Suprapubic skin (tissue), 3 donors: ENCODE results near the gene NUDT3.

ENCODE experiments used
- EP300 ChIP-seq: sonication (generic); formaldehyde crosslinking; IDR thresholded peaks from one replicate; pipeline ENCODE4 v1.6.1; 2017; ENCODE audit warnings: antibody characterized with exemption
- TF ChIP-seq, protein P1 (sequence below), 2 donors: fragments of 200-600 bp in 1 of 2; fragments of 450-650 bp in 1 of 2; sonication (generic) in 1 of 2; IDR thresholded peaks; one replicate each; pipeline ENCODE4 v1.5.1; 2016 to 2019; ENCODE audit warnings: antibody characterized with exemption in 2 of 2, mild to moderate bottlenecking in 1 of 2, moderate library complexity in 1 of 2

DNA sequence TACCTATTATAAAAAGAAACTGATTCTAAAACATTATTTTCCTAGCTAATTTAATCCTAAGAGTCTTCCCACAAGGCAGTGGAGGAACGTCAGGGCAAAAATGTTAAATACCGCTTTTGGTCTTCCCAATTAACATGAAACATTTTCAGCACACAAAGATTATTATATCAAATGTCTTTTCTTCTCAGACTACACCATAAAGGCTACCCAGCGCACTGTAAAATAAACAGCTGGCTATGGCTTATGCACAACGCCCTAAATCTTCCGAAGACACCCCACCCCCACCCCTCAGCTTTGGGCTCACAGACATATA lies 1.0 kb downstream of the NUDT3 start:
- TF ChIP-seq, protein P1, sequence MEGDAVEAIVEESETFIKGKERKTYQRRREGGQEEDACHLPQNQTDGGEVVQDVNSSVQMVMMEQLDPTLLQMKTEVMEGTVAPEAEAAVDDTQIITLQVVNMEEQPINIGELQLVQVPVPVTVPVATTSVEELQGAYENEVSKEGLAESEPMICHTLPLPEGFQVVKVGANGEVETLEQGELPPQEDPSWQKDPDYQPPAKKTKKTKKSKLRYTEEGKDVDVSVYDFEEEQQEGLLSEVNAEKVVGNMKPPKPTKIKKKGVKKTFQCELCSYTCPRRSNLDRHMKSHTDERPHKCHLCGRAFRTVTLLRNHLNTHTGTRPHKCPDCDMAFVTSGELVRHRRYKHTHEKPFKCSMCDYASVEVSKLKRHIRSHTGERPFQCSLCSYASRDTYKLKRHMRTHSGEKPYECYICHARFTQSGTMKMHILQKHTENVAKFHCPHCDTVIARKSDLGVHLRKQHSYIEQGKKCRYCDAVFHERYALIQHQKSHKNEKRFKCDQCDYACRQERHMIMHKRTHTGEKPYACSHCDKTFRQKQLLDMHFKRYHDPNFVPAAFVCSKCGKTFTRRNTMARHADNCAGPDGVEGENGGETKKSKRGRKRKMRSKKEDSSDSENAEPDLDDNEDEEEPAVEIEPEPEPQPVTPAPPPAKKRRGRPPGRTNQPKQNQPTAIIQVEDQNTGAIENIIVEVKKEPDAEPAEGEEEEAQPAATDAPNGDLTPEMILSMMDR (IDR thresholded peaks at IDR 0.05), result no peak
- no peak for TF ChIP-seq EP300
